HG02759 (cell line): ENCODE results near the gene SUPT7L.
"Not testable (repeated sequence)": the region's sequence is repeated elsewhere in the genome, so short reads cannot be mapped to it uniquely, and the experiment has no call there.

Source experiments
- ATAC-seq: cut with Tn5 transposase; IDR thresholded peaks from one replicate; pipeline ENCODE4 v1.9.1; 2021; ENCODE audit warnings: mild to moderate bottlenecking, moderate library complexity; ENCODE audit not compliant: unreplicated experiment

Gene SUPT7L

GRCh38 chr2:27685577-27685976 is 22.2 kb upstream of the SUPT7L start:
- ATAC-seq, result no peak

GRCh38 chr2:27685006-27685405 is 21.6 kb upstream of the SUPT7L start:
- ATAC-seq, result not testable (repeated sequence)

GRCh38 chr2:27683390-27684071 is 20.1 kb upstream of the SUPT7L start:
- peak; percentile 73 for ATAC-seq

- ATAC-seq, result not testable (repeated sequence)
These were observed 18.9 kb upstream of the SUPT7L start for GRCh38 chr2:27682334-27682771.

GRCh38 chr2:27681841-27682240 is 18.4 kb upstream of the SUPT7L start:
- no peak for ATAC-seq

- ATAC-seq, result no peak
These were observed 17.2 kb upstream of the SUPT7L start for GRCh38 chr2:27680571-27680970.

- no peak for ATAC-seq
These were observed 9.5 kb upstream of the SUPT7L start for GRCh38 chr2:27672723-27673486.

GRCh38 chr2:27671235-27671634 is 7.8 kb upstream of the SUPT7L start:
- ATAC-seq, result no peak

- ATAC-seq, result no peak
These were observed 4.0 kb upstream of the SUPT7L start for GRCh38 chr2:27667446-27667845.

GRCh38 chr2:27664622-27665363 is 1.4 kb upstream of the SUPT7L start:
- ATAC-seq, result no peak

- ATAC-seq, result no peak
These were observed 750 bp upstream of the SUPT7L start for GRCh38 chr2:27664154-27664574.

GRCh38 chr2:27661371-27661770 is 2.0 kb downstream of the SUPT7L start:
- no peak for ATAC-seq

GRCh38 chr2:27655155-27655951 is 8.1 kb downstream of the SUPT7L start:
- ATAC-seq, result no peak

- no peak for ATAC-seq
These were observed 10.0 kb downstream of the SUPT7L start for GRCh38 chr2:27653397-27653796.

GRCh38 chr2:27652790-27653189 is 10.6 kb downstream of the SUPT7L start:
- ATAC-seq, result no peak

GRCh38 chr2:27652341-27652740 is 11.1 kb downstream of the SUPT7L start:
- no peak for ATAC-seq

GRCh38 chr2:27651056-27651455 is 12.4 kb downstream of the SUPT7L start:
- no peak for ATAC-seq

GRCh38 chr2:27647737-27648136 is 15.7 kb downstream of the SUPT7L start:
- no peak for ATAC-seq

- ATAC-seq, result no peak
These were observed 16.1 kb downstream of the SUPT7L start for GRCh38 chr2:27647289-27647688.

- ATAC-seq, result no peak
These were observed 18.2 kb downstream of the SUPT7L start for GRCh38 chr2:27645197-27645596.

- ATAC-seq, result no peak
These were observed 22.6 kb downstream of the SUPT7L start for GRCh38 chr2:27640722-27641245.
